Measurements from ENCODE around the gene OR2T3. TPM values are rescaled to one million over a fixed set of nuclear protein-coding genes. Genes with fewer than 3 reads are reported as not detected.
"Not testable (repeated sequence)": the region's sequence is repeated elsewhere in the genome, so short reads cannot be mapped to it uniquely, and the experiment has no call there.

OR2T3 gene
- total and polyA plus RNA-seq, 8 donors, result not detected

GRCh38 chr1:248444603-248445002, 28.5 kb upstream of the OR2T3 start:
- H3K4me3 ChIP-seq; H3K9me3 ChIP-seq; H3K27ac ChIP-seq; FAIRE-seq; intact Hi-C loops (cut with DNase I); DNase-seq; H3K4me1 ChIP-seq; ATAC-seq; H3K36me3 ChIP-seq; H3K27me3 ChIP-seq: not testable (repeated sequence)
- 48 to 64% methylated on average over 4 of the region's 4 CpGs for whole genome bisulfite sequencing, 2 donors

- intact Hi-C loops (cut with DNase I); H3K27ac ChIP-seq; H3K4me1 ChIP-seq; H3K9me3 ChIP-seq; FAIRE-seq; ATAC-seq; DNase-seq; H3K4me3 ChIP-seq; H3K36me3 ChIP-seq; H3K27me3 ChIP-seq: not testable (repeated sequence)
- WGBS, 2 donors, result no CpG with 5 or more reads among the region's 2 CpGs
Observed at GRCh38 chr1:248445399-248445798, 27.8 kb upstream of the OR2T3 start, which contains the start of gene OR2T2. OR2T2 (plus strand) TSS chr1:248445637; CDS start chr1:248452798, 7,161 bp downstream.

- H3K27ac ChIP-seq; H3K4me1 ChIP-seq; FAIRE-seq; DNase-seq; H3K36me3 ChIP-seq; ATAC-seq; H3K9me3 ChIP-seq; intact Hi-C loops (cut with DNase I); H3K4me3 ChIP-seq; H3K27me3 ChIP-seq: not testable (repeated sequence)
- no CpG with 5 or more reads among the region's 4 CpGs for WGBS, 2 donors
Observed at GRCh38 chr1:248448409-248449074, 24.6 kb upstream of the OR2T3 start.

- H3K4me3 ChIP-seq; ATAC-seq; H3K27me3 ChIP-seq; FAIRE-seq; intact Hi-C loops (cut with DNase I); H3K9me3 ChIP-seq; DNase-seq; H3K4me1 ChIP-seq; H3K27ac ChIP-seq; H3K36me3 ChIP-seq: not testable (repeated sequence)
- WGBS, 2 donors, result 71 to 78% methylated on average over 5 of the region's 6 CpGs
Observed at GRCh38 chr1:248449821-248450465, 23.2 kb upstream of the OR2T3 start.

GRCh38 chr1:248450466-248451145, 22.5 kb upstream of the OR2T3 start:
- H3K4me1 ChIP-seq; H3K36me3 ChIP-seq; ATAC-seq; FAIRE-seq; H3K27ac ChIP-seq; H3K9me3 ChIP-seq; H3K27me3 ChIP-seq; DNase-seq; intact Hi-C loops (cut with DNase I); H3K4me3 ChIP-seq: not testable (repeated sequence)
- 22 to 36% methylated on average over 2 of the region's 5 CpGs for WGBS, 2 donors

GRCh38 chr1:248453619-248454018, 19.5 kb upstream of the OR2T3 start:
- H3K27me3 ChIP-seq; DNase-seq; H3K4me1 ChIP-seq; intact Hi-C loops (cut with DNase I); H3K4me3 ChIP-seq; FAIRE-seq; ATAC-seq; H3K27ac ChIP-seq; H3K36me3 ChIP-seq; H3K9me3 ChIP-seq: not testable (repeated sequence)
- 76 to 77% methylated on average over 7 of the region's 7 CpGs for WGBS, 2 donors

GRCh38 chr1:248455045-248455444, 18.1 kb upstream of the OR2T3 start:
- ATAC-seq (peak; percentile 40 to 86 (median 64)), FAIRE-seq (peak; percentile 83)
- H3K27ac ChIP-seq; DNase-seq; H3K4me1 ChIP-seq; H3K4me3 ChIP-seq; H3K36me3 ChIP-seq; intact Hi-C loops (cut with DNase I); H3K9me3 ChIP-seq; H3K27me3 ChIP-seq: not testable (repeated sequence)
- WGBS, 2 donors, result 6 to 26% methylated on average over 1 of the region's 4 CpGs

GRCh38 chr1:248456635-248457034, 16.5 kb upstream of the OR2T3 start:
- H3K36me3 ChIP-seq; DNase-seq; H3K4me1 ChIP-seq; FAIRE-seq; H3K4me3 ChIP-seq; H3K27ac ChIP-seq; H3K9me3 ChIP-seq; H3K27me3 ChIP-seq; intact Hi-C loops (cut with DNase I): not testable (repeated sequence)
- peak in 1 of 4 donors; percentile 56 for ATAC-seq
- WGBS, 2 donors, result no CpG with 5 or more reads among the region's 2 CpGs

- H3K4me3 ChIP-seq; DNase-seq; H3K36me3 ChIP-seq; FAIRE-seq; ATAC-seq; H3K27me3 ChIP-seq; H3K4me1 ChIP-seq; intact Hi-C loops (cut with DNase I); H3K27ac ChIP-seq; H3K9me3 ChIP-seq: not testable (repeated sequence)
- WGBS, 2 donors, result 49 to 70% methylated on average over 7 of the region's 7 CpGs
Observed at GRCh38 chr1:248459117-248459516, 14.0 kb upstream of the OR2T3 start.

Data from pancreas (tissue), 10 donors.